ENCODE data around the gene PLEKHS1.
"Not testable (repeated sequence)": the region's sequence is repeated elsewhere in the genome, so short reads cannot be mapped to it uniquely, and the experiment has no call there.

Gene PLEKHS1

GRCh38 chr10:113742466-113742865 is 9.0 kb upstream of the PLEKHS1 start:
- no peak for DNase-seq

- DNase-seq: no peak
These were observed 7.9 kb upstream of the PLEKHS1 start for GRCh38 chr10:113743594-113743993.

- no peak for DNase-seq
These were observed 6.1 kb upstream of the PLEKHS1 start for GRCh38 chr10:113745374-113745773.

GRCh38 chr10:113746217-113746957 is 5.1 kb upstream of the PLEKHS1 start:
- no peak for DNase-seq

- DNase-seq: no peak
These were observed 1.1 kb downstream of the PLEKHS1 start for GRCh38 chr10:113752553-113752952.

GRCh38 chr10:113753020-113753692 is 1.7 kb downstream of the PLEKHS1 start:
- peak; percentile 59 for DNase-seq

- no peak for DNase-seq
These were observed 2.6 kb downstream of the PLEKHS1 start for GRCh38 chr10:113754125-113754524.

GRCh38 chr10:113754768-113755167 is 3.3 kb downstream of the PLEKHS1 start:
- DNase-seq: no peak

GRCh38 chr10:113756940-113757543 is 5.6 kb downstream of the PLEKHS1 start:
- DNase-seq: no peak

GRCh38 chr10:113762083-113762482 is 10.6 kb downstream of the PLEKHS1 start:
- no peak for DNase-seq

- no peak for DNase-seq
These were observed 13.1 kb downstream of the PLEKHS1 start for GRCh38 chr10:113764582-113764981.

- DNase-seq: no peak
These were observed 14.4 kb downstream of the PLEKHS1 start for GRCh38 chr10:113765910-113766309.

- DNase-seq: no peak
These were observed 15.7 kb downstream of the PLEKHS1 start for GRCh38 chr10:113767222-113767621.

GRCh38 chr10:113770346-113770745 is 18.9 kb downstream of the PLEKHS1 start:
- DNase-seq: no peak

- not testable (repeated sequence) for DNase-seq
These were observed 19.6 kb downstream of the PLEKHS1 start for GRCh38 chr10:113771131-113771530.

- DNase-seq: no peak
These were observed 24.3 kb downstream of the PLEKHS1 start for GRCh38 chr10:113775686-113776294.

GRCh38 chr10:113776553-113776952 is 25.1 kb downstream of the PLEKHS1 start:
- no peak for DNase-seq

- no peak for DNase-seq
These were observed 29.3 kb downstream of the PLEKHS1 start for GRCh38 chr10:113780681-113781250.

- no peak for DNase-seq
These were observed 30.9 kb downstream of the PLEKHS1 start for GRCh38 chr10:113782367-113782766.

- no peak for DNase-seq
These were observed 31.7 kb downstream of the PLEKHS1 start for GRCh38 chr10:113782986-113783704.

- peak; percentile 9 for DNase-seq
These were observed 37.2 kb downstream of the PLEKHS1 start for GRCh38 chr10:113788604-113789083.

GRCh38 chr10:113791691-113792090 is 40.2 kb downstream of the PLEKHS1 start:
- DNase-seq: no peak

All from NCI-H2029 (cell line).